Tibial artery (tissue), 4 donors: ENCODE measurements around the gene SLC9A5.

Experiments used
- DNase-seq, 2 donors: peaks; one replicate each; pipeline ENCODE4 v3.0.0-alpha.2; 2019
- H3K27ac ChIP-seq, 2 donors: fragments of 200-600 bp; sonication (generic) in 1 of 2; 1 replicate in 1 of 2; 2 replicates in 1 of 2; pipeline ENCODE4 v1.5.1; 2018 to 2019; ENCODE audit warnings: mild to moderate bottlenecking in 1 of 2
- H3K27me3 ChIP-seq, 2 donors: fragments of 200-600 bp; sonication (generic) in 1 of 2; one replicate each; pipeline versions ENCODE4 v1.5.1 to v1.6.0; 2016 to 2019
- H3K36me3 ChIP-seq, 3 donors: fragments of 200-600 bp; sonication (generic) in 2 of 3; one replicate each; pipeline ENCODE4 v1.5.1; 2016 to 2019; ENCODE audit warnings: mild to moderate bottlenecking in 2 of 3
- H3K4me1 ChIP-seq, 4 donors: fragments of 200-600 bp; sonication (generic) in 2 of 4; 1 replicate in 3 of 4; 2 replicates in 1 of 4; pipeline ENCODE4 v1.5.1; 2016 to 2019
- H3K4me3 ChIP-seq, 2 donors: fragments of 200-600 bp; sonication (generic) in 1 of 2; 1 replicate in 1 of 2; 2 replicates in 1 of 2; pipeline ENCODE4 v1.5.1; 2018 to 2019; ENCODE audit warnings: mild to moderate bottlenecking in 2 of 2
- H3K9me3 ChIP-seq, 3 donors: fragments of 200-600 bp; sonication (generic) in 1 of 3; one replicate each; pipeline ENCODE4 v1.5.1; 2016 to 2019
- intact Hi-C: fragments of 100-400 bp; cut with DNase I; formaldehyde crosslinking; loops from one replicate; pipeline ENCODE4 v1.15.0; 2023; ENCODE audit warnings: low total_unique reads
- TF ChIP-seq, protein P1 (sequence below), 2 experiments: fragments of 200-600 bp in 1 of 2; fragments of 450-650 bp in 1 of 2; IDR thresholded peaks; one replicate each; pipeline ENCODE4 v1.5.1; 2017 to 2019; ENCODE audit warnings: antibody characterized with exemption in 2 of 2, mild to moderate bottlenecking in 1 of 2, moderate library complexity in 1 of 2

Gene SLC9A5

DNA sequence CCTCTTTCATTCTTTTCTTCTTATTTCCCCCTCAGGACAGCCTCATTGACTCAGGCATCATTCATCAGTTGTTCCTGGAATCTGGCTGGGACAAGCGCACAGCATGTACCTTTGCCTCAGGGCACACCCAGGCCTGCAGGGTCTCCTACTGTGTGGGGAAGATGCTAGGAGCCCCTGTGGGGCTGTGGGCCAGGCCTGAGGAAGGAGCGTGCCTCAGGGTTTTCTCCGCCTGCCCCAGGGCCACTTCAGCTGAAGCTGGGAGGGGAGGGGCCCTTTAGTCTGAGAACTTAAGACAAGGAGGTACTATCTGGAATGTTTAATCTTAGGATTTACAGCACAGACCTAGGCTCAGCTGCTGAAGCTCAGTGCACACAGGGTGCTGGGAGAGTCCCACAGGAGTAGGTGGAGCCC lies 41.9 kb upstream of the SLC9A5 start:
- Histone ChIP-seq H3K9me3 (no peaks in the 10 kb centered on the region), H3K4me1 (no peaks in the 10 kb centered on the region), H3K4me3 (no peak overlapping the region), H3K36me3 (peaks cover 4 to 67% (median 18%) of the 10 kb centered on the region in 3 donors), H3K27me3 (no peaks in the 10 kb centered on the region), H3K27ac (no peak overlapping the region)
- TF ChIP-seq, protein P1, sequence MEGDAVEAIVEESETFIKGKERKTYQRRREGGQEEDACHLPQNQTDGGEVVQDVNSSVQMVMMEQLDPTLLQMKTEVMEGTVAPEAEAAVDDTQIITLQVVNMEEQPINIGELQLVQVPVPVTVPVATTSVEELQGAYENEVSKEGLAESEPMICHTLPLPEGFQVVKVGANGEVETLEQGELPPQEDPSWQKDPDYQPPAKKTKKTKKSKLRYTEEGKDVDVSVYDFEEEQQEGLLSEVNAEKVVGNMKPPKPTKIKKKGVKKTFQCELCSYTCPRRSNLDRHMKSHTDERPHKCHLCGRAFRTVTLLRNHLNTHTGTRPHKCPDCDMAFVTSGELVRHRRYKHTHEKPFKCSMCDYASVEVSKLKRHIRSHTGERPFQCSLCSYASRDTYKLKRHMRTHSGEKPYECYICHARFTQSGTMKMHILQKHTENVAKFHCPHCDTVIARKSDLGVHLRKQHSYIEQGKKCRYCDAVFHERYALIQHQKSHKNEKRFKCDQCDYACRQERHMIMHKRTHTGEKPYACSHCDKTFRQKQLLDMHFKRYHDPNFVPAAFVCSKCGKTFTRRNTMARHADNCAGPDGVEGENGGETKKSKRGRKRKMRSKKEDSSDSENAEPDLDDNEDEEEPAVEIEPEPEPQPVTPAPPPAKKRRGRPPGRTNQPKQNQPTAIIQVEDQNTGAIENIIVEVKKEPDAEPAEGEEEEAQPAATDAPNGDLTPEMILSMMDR (IDR thresholded peaks at IDR 0.05), result no peak
- no peak for DNase-seq
- intact Hi-C loops, result no loop called here

DNA sequence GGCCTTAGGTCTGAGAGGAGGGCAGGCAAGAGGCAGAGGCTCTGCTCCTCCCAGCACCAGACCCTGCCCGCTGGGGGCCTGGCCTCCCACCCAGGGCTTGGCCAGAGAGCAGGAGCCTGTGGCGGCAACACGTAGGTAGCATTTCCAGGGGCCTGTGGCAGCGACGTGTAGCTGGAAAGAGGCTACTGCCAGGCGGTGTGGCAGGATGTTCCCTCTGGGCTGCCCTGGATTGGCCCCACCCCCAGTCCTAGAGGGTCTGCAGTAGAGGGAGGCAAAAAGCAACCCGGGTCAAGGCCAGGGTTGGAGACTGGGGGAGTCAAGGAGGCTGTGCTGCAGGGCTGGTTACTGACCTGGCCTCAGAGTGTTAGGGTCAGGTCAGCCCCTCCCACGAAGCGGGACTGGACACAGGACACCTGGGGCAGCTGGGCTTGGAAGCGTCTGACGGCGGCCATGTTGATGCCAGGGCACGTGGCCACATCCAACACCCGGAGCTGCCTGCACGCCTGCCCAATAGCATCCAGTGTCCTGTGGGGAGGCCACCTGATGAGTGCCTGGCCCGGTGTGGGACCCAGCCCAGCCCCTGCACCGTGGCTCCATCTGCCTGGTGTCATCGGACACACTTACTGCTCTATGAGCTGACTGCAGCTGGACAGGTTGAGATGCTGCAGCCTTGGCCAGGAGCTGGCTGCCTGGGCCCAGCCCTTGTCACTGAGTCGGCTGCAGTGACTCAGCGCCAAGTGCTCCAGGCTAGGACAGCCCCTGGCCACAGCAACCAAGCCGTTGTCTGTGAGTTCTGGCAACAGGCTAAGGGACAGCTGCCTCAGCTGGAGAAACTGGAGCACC lies 41.3 kb upstream of the SLC9A5 start:
- Histone ChIP-seq H3K4me1 (no peaks in the 10 kb centered on the region), H3K36me3 (peaks cover 4 to 62% (median 12%) of the 10 kb centered on the region in 3 donors), H3K27ac (no peak overlapping the region), H3K27me3 (no peaks in the 10 kb centered on the region), H3K4me3 (no peak overlapping the region), H3K9me3 (no peaks in the 10 kb centered on the region)
- no peak for DNase-seq
- TF ChIP-seq, protein P1 (IDR thresholded peaks at IDR 0.05), result no peak
- intact Hi-C loops, result no loop called here

DNA sequence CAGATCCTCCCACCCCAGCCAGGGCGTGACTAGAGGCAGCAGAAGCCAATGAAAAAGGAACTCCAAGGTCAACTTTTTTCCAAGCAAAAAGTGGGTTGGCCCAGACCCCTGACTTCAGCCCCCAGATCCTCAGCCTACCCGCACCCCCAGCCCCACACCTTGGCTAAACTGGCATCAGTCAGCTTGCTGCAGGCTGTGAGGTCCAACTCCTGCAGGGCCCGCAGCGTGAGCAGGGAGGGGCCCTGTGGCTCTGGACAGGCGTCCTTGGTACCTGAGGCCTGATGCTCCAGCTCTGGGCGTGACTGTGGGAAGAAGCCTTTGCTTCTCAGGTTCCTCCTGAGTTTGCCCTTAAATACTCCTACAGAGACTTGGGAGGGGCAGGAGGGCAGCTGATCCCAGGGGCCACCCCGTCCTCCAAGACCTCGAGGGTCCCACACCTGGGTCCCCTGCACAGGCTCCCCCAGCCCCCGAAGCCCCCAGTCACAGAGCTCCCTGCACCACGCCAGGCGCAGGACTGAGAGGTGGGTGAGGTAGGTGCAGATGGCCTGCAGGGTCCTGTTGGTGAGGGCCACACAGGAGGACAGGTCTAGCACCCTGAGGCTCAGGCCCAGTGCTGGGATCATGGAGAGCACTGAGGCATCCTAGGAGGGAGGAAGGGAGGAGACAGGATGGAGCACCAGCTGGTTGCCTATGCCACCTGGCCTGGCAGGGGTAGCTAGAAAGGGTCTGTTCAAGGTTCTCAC lies 40.5 kb upstream of the SLC9A5 start:
- intact Hi-C loops, result no loop called here
- no peak overlapping the region for H3K27ac ChIP-seq
- DNase-seq, result no peak
- H3K9me3 ChIP-seq, result no peaks in the 10 kb centered on the region
- H3K27me3 ChIP-seq, result no peaks in the 10 kb centered on the region
- no peaks in the 10 kb centered on the region for H3K4me1 ChIP-seq
- TF ChIP-seq, protein P1 (IDR thresholded peaks at IDR 0.05), result no peak
- no peak overlapping the region for H3K4me3 ChIP-seq
- H3K36me3 ChIP-seq, result peaks cover 2 to 60% (median 6%) of the 10 kb centered on the region in 3 donors

DNA sequence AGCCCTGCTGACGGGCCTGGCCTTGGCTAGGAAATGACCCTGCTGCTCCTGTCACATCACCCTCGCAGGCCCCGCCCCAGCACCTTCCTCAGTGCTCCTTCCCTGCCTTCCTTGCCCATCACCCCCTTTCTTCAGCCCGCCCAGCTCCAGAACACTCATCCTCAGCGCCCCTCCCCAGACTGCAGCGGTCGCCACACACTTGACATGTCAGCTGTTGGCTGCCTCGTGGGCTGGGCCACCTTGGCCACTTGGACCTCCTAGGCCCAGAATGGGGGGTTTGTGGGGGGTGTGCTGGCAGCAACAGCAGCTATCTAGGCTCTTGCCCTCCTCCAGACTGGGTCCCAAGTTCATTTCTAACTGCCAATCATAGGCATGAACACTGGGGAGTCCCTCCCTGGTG lies 39.2 kb upstream of the SLC9A5 start:
- no peak for DNase-seq
- intact Hi-C loops, result no loop called here
- H3K36me3 ChIP-seq, result peaks cover 0 to 50% (median 0%) of the 10 kb centered on the region in 3 donors
- no peak overlapping the region for H3K27ac ChIP-seq
- no peak overlapping the region for H3K4me3 ChIP-seq
- TF ChIP-seq, protein P1 (IDR thresholded peaks at IDR 0.05), result no peak
- H3K9me3 ChIP-seq, result no peaks in the 10 kb centered on the region
- H3K4me1 ChIP-seq, result no peaks in the 10 kb centered on the region
- no peaks in the 10 kb centered on the region for H3K27me3 ChIP-seq

DNA sequence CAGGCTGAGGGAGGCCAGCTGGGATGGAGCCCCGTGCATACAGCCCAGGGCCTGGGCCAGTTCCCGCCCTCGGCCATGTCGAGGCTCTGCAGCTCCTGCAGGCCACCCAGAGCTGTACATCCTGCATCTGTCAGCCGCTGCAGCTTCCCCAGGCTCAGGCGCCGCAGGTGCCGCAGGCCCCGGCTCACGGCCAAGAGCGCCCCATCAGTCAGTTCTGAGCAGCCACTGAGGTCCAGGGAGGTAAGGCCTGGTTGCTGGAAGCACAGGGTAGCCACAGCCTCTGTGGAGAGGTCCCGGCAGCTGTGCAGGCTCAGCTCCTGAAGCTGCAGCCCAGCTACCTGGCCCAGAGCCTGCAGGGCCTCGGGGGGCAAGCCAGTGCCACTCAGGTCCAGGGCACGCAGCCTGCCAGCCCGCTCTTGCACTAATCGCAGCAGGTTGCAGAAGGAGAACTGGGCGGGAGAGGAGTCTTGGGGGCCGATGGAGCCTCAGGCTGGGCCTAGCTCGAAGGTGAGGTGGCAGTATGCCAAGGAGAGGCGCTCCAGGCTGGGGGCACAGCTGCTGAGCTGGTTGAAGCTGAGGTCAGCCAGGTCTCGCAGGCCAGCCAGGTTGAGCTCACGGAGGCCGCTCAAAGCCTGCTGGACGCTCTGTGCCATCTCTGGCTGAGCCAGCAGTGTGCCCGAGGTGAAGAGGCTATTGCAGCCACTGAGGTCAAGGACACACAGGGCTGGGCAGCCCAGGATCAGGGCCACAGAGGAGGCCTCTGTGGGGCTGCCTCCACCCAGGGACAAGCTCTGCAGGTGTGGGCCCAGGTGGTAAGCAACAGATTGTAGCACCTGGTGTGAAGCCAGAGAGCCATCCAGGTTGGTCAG lies 38.5 kb upstream of the SLC9A5 start:
- H3K27me3 ChIP-seq, result no peaks in the 10 kb centered on the region
- H3K4me1 ChIP-seq, result no peaks in the 10 kb centered on the region
- peaks cover 0 to 54% (median 0%) of the 10 kb centered on the region in 3 donors for H3K36me3 ChIP-seq
- no peaks in the 10 kb centered on the region for H3K9me3 ChIP-seq
- H3K27ac ChIP-seq, result no peak overlapping the region
- DNase-seq, result no peak
- no peak overlapping the region for H3K4me3 ChIP-seq
- intact Hi-C loops, result no loop called here
- TF ChIP-seq, protein P1 (IDR thresholded peaks at IDR 0.05), result no peak
